GM19238 (cell line): ENCODE measurements around the gene SPG7.
A peak's percentile ranks its signal among the peaks of the same experiment; 100 is the strongest.
"Not testable (repeated sequence)": the region's sequence is repeated elsewhere in the genome, so short reads cannot be mapped to it uniquely, and the experiment has no call there.

Source experiments
- DNase-seq: peaks from one replicate; pipeline ENCODE4 v3.0.0; 2011; ENCODE audit warnings: low spot score; ENCODE audit not compliant: insufficient read length

The SPG7 gene

DNA sequence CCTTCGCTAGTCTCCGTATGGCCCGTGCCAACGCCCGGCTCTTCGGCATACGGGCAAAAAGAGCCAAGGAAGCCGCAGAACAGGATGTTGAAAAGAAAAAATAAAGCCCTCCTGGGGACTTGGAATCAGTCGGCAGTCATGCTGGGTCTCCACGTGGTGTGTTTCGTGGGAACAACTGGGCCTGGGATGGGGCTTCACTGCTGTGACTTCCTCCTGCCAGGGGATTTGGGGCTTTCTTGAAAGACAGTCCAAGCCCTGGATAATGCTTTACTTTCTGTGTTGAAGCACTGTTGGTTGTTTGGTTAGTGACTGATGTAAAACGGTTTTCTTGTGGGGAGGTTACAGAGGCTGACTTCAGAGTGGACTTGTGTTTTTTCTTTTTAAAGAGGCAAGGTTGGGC lies 54.7 kb downstream of the SPG7 start:
- no peak for DNase-seq

DNA sequence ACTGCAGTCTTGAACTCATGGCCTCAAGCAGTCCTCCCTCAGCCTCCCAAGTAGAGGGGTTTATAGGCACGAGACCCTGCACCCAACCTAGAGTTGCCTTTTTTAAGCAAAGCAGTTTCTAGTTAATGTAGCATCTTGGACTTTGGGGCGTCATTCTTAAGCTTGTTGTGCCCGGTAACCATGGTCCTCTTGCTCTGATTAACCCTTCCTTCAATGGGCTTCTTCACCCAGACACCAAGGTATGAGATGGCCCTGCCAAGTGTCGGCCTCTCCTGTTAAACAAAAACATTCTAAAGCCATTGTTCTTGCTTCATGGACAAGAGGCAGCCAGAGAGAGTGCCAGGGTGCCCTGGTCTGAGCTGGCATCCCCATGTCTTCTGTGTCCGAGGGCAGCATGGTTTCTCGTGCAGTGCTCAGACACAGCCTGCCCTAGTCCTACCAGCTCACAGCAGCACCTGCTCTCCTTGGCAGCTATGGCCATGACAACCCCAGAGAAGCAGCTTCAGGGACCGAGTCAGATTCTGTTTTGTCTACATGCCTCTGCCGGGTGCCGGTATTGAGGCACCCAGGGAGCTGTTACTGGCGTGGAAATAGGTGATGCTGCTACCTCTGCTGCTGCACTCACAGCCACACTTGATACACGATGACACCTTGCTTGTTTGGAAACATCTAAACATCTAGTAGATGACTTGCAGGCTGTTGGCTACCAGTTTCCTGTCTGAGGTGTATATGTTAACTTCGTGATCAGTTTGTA lies 55.6 kb downstream of the SPG7 start:
- no peak for DNase-seq

DNA sequence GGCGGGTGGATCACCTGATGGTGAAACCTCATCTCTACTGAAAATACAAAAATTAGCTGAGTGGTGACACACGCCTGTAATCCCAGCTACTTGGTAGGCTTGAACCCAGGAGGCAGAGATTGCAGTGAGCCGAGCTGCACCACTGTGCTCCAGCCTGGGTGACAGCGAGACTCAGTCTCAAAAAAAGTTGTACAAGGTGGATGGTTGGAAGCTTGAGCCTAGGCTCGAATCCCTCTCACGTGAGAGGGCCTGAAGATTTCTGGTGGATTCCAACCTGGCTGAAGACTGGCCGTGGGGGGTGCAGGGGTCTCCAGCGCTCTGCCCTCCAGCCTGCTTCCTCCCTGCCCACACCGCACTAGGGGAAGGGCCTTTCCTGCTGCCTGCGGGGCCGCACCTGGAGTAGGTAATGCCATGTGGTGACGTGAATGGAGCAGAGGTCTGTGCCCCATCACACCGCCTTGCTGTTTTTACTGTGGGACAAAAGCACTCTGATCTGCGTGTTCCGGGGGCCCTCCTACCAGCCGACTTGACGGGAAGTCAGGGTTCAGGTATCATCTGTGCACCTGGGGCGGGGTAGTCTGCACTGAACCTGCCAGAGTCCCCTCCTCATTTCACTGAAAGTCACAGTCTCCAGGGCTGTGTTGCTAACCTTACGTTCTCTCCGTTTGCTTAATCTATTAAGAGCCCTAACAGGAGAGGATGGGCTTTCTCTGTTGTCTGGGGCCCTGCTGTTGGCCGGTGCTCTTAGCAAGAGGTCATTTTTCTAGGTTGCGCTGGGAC lies 56.5 kb downstream of the SPG7 start:
- no peak for DNase-seq

DNA sequence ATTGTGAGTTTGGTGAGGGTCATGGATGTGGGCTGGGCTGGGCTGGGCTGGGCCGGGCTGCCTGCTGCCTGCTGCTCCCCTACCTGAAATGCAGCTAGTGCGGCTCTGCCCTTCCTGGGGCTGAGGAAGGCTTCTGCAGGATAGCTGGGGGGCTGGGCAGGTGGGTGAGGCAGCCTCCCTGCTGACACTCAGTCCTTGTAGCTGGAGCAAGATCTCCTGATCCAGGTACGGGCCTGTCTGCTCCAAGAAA lies 57.0 kb downstream of the SPG7 start:
- no peak for DNase-seq

DNA sequence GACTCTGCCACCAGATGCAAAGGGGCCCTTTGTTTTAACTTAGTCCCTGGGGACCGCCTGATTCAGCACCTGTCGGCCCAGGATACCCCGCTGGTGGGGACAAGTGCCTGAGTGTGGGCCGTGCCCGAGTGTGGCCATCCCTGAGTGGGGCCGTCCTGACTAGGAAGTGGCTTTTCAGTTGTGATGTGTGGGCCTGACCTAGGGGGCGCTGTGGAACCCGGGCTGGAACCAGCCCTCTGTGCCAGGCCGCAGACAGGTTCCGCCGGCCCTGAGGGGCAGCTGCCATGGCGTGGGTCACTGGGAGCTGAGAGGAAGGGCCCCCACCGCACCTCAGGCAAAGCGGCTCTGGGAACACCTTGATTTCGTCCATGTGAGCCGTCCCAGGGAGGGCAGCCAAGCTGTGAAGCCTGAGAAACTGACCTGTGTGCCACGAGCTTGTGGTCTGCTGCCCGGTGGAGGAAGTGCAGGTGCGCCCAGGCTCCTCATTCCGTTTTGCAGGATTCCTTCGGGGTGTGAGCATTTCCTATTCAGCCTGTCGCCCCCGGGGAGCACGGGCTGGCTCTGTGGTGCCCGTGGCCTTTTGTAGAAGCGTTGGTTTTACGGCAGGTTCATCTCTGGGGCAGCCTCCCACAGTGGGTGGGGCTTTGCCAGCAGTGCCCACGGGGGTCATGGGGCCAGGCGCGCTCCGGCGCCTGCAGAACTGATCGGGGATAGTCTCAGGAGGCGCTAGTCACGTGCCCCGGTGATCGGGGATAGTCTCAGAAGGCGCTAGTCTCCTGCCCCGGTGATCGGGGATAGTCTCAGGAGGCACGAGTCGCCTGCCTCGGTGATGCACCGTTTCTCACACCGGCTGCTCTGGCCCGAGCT lies 57.5 kb downstream of the SPG7 start:
- DNase-seq, result no peak

DNA sequence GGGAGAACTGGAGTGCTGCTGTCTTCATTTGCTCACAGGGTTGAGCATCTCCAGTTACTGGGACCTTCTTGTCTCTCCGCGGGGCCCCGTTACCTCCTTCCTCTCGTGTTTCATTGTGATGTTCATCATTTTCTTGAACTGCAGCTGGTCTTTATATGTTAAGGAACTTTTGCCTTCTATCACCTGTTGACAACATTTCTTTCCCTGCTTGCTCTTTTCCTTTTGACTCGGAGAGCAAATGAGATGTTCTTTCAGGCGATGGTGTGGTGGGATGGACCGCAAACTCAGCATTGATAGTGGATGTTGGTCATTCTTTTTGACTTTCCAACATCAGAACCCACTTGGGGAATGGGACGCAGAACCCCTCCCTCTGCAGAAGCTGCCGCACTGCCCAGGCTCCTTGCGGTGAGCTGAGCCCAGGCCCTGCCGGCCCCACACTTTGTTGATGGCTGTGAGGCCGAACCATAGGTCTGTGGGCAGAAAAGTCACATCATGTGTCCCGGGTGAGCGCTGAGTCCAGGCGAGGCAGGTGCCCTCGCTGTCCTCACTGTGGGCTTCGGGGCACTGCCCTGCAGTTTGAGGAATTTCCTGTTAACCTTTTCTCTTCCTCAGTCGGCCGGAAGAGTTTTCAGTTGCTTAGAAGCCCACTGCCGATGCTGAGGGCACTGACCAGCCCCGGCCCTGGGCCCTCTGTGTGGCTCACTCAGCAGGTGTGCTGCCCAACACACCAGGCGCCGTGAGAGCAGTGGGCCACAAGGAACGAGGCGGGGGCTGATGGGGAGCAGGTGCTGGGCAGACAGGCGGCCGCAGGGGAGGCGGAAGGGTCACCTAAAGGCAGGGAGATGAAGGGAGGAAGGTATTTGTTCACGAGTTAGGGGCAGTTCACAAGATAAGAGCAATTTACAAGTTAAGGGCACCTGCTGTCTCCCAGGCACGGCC lies 59.7 kb downstream of the SPG7 start:
- no peak for DNase-seq

DNA sequence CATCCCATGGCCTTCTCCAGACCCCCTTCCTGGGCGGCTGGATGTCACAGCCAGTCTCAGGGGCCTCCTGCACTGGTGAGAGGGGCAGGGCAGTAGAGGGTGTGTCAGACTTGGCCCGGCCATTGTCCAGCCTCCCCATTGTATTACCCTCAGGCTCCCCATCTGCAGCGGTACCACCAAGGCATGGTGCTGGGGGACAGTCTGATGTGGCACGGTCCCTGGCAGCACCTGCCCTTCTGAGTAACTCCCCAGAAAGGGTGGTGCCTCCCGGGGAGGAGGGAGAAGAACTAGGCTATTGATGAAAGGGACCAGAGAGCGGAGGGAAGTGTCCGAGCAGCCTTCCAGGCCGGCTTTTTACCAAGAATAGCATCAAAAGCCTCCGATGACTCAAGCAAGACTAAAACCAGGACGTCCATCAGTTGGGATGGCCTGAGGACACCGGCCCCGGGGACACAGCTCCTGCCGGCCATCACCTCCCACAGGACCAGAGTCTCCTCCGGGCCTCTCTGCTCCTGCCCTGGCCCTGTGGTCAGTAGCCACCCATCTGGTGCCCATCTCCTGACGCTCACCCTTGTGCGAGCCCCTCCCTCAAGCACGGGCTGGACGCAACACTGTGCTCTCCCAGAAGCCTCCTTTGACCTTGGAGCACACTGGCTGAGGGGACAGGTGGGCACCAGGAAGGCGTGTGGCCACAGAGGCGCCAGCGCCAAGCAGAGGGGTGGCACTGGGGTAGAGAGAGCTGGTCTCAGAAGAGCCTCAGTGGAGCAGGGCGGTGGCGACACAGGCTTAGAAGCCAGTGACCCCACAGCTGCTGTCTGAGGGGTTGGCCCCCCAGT lies 61.5 kb downstream of the SPG7 start:
- no peak for DNase-seq

DNA sequence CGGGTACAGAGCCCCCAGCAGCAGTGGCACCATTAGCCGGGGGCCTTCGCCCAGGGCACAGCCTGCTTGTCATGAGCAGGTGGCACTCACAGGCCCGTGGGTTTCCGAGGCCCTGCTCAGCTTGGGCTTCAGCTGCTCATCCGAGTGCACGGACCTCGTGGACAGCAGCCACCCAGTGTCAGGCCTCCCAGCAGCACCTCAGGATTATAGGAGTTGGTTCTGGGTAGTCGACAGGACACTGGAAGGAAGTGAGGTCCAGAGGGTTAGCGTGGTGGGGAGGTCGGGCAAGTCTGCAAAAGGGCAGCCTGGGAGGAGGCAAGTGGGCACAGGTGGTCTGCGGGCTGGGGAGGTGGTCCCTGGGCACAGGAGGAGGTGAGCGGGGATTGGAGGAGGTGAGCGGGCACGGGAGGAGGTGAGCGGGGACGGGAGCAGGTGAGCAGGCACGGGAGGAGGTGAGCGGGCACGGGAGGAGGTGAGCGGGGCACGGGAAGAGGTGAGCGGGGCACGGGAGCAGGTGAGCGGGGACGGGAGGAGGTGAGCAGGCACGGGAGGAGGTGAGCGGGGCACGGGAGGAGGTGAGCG lies 62.2 kb downstream of the SPG7 start:
- no peak for DNase-seq

DNA sequence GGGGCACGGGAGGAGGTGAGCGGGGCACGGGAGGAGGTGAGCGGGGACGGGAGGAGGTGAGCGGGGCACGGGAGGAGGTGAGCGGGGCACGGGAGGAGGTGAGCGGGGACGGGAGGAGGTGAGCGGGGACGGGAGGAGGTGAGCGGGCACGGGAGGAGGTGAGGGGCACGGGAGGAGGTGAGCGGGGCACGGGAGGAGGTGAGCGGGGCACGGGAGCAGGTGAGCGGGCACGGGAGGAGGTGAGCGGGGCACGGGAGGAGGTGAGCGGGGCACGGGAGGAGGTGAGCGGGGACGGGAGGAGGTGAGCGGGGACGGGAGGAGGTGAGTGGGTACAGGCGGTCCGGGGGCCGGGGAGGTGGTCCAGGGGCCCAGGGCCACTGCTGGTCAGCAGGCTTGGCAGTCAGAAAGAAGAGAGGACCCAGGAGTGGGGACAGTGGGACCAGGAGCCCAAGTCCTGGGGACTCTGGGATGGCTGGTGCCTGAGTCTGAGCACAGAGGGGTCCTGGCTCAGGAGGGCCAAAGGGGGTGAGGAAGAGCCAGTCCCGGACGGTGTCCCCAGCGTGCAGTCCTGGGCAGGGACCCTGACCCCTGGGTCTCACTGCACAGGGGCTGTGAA lies 62.9 kb downstream of the SPG7 start:
- DNase-seq, result not testable (repeated sequence)

DNA sequence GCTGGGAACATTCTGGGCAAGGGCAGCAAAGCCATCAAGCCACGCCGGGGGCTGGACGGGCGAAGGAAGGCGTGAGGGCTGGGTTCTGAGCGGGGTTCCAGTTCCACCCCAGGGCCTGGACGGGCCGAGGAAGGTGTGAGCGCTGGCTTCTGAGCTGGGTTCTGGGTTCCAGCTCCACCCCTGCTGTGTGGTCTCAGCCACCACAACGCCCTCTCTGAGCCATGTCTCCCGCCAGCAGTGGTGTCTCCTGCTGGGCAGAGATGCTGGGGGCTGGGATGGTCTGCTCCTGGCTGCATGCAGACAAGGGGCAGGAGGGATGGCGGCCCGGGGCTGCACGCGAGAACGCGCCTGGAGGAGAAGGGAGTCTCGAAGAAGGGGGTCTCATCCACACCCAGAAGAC lies 63.4 kb downstream of the SPG7 start:
- no peak for DNase-seq

DNA sequence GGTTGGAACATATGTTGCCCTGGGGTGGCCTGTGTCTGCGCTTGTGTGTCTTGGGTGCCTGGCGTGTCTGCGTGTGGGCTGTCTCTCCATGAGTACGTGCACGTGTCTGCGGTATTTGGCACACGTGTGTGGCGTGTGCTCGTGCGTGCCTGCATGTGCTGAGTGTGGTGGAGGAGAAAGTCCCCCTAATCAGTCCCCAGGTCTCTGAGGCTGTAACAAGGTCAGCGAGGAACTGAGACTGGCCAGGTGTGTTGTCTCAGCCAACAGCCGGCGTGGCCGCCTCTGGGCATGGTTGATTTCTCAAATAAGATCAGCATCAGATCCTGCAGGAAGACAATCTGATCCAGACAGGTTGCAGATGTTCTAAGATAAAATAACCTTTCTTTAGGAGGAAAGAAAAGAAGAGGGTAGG lies 63.9 kb downstream of the SPG7 start:
- no peak for DNase-seq

DNA sequence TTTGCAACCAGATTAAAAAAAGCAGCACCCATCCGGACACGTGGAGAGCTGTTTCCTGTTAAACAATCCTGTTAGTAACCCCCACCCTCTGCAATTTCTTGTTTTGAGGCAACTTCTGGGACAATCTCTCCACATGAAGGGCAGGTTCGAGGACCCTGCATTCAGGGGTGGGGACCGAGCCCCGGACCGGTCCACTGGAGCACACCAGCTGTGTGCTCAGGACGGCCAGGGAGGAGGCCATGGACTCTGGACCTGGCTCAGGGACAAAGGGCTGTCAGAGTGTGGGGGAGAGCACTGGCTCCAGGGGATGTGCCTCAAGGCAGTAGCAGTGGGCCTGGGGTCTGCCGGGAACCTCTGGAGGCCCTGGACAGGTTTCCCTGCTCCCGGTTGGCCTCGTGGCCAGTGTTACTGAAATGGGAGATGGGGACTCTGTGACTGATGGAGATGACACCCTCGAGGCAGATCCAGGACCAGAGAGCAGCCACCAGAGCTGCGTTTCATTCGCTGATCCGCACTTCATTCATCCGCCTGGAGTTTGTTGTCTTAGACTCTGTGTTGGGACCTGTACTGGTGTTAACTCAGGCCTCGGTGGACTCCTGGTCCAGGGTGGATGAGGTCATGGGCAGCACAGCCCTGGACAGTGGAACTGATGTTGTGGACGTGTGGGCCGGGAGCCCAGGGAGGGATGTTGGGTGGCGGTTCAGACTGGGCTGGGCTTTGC lies 64.4 kb downstream of the SPG7 start:
- no peak for DNase-seq

DNA sequence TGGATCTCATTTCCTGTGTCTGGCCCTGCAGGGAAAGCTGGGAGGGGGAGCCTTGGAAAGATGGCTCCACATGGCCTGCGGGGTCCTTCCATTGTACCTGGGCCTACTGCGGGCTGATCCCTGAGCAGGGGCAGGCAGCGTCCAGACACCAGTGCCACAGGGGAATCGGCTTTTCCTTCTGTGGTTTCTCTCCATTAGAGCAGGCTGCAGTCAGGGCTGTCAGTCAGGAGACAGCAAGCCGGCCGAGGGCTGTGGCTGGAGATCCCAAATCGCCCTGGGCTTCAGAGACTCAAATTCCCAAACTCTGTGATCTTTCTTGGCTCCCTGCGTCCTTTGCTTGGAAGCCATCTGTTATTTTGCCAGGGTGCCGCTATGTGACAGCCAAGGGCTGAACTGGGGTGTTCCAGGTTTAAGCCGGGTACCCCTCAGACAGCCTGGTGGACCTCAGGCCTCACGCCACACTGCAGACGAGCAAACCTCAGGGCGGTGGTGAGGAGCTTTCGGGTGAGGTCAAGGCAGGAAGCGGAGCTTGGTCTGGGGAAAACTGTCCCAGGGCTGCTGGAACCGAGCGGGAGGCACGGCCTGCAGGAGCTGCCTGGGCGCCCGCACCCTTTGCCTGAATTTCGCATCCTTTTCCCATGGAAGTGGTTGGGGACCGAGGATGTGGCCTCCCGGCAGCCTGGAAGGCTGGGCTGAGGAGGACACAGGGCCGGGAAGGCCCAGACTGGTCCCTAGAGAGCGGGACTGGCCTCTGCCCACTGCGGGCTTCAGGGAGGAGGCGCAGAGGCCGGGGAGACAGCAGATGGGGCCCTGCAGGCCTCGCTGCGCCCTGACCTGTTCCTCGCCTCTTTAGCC lies 65.8 kb downstream of the SPG7 start:
- no peak for DNase-seq

DNA sequence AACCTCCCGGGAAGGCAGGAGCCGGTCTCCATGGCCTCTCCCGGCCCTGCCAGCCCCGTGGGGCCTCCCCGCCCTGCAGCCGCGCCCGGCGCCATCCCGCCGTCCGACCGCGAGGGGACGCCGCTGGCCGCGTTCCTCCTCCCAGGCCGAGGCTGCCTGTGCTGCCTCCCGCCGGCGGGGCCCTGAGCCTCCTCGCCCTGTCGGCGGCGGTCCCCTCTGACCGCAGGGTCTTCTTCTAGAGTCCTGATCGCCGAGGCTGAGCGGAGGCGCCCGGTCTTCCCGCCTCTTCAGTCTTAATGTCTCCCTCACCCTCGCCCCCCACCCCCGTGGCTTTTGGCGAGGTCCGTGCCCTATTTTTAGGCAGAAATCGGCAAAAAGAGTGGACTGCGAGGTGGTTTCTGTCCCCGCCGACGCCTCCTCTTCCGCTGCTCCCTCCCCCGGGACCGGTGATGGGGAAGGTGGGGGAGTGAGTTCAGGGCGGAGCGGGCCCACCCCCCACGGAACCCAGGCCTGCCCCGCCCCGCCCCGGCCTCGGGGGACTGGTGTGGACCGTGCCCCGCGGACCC lies 66.6 kb downstream of the SPG7 start:
- peak; percentile 87 for DNase-seq

DNA sequence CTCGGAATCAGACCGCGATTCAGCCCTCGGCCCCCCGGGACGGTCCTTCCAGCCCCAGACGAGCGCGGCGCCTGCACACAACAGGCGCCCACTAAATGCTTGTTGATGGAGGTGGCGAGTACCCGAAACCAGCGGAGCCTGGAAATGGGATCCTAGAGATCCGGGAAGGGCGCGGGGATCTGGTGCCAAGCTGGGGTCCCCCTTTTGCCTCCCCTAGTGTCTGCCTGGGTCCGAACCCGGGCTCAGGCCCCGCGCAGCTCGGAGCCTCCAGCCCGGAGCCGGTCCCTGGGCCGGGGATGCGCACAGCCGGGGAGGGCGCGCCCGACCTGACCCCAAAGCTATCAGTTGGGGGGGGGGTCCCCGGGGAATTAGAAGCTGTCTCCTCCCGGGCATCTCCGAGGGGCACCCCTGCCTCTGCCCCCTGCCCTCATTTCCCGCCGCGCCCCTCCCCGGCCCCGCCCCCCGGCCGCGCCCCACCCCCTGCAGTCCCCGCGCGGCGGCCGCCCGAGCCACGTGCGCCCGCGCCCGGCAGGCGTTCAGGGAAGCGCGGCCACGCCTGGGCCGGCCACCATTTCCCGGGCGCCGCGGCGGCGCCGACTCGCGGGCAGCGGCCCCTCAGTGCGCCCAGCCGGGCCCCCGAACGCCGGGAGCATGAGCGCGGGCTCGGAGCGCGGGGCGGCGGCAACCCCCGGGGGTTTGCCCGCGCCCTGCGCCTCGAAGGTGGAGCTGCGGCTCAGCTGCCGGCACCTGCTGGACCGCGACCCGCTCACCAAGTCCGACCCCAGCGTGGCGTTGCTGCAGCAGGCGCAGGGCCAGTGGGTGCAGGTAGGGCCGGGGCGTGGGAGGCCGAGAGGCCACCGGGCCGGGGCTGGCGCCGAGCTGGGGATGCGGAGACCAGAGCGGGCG lies 67.3 kb downstream of the SPG7 start, which contains the start of gene CPNE7:
Gene CPNE7, plus strand, starts transcription at position 512 of the 906 bp plus-strand sequence. Its CDS starts 140 bp downstream, at position 652.
- peak; percentile 74 for DNase-seq
